HFFc6 (cell line): ENCODE measurements around the gene TMEM187. TPM values are rescaled to one million over a fixed set of nuclear protein-coding genes. Genes with fewer than 3 reads are reported as not detected.

ENCODE experiments used
- DNase-seq: peaks from one replicate; pipeline ENCODE4 v3.0.0-alpha.2; 2018
- H3K27ac Mint-ChIP-seq: 2 replicates; pipeline ENCODE4 v1.8.0; 2020; ENCODE audit warnings: mild to moderate bottlenecking, mixed read lengths
- H3K27me3 Mint-ChIP-seq: 2 replicates; pipeline ENCODE4 v1.8.0; 2021; ENCODE audit warnings: mild to moderate bottlenecking, moderate library complexity, mixed read lengths; ENCODE audit not compliant: insufficient read depth
- H3K36me3 Mint-ChIP-seq: 2 replicates; pipeline ENCODE4 v1.8.0; 2021; ENCODE audit warnings: low read depth, mixed read lengths
- H3K4me1 Mint-ChIP-seq: 2 replicates; pipeline ENCODE4 v1.8.0; 2020; ENCODE audit warnings: low read depth, mixed read lengths
- H3K4me3 Mint-ChIP-seq: 2 replicates; pipeline ENCODE4 v1.8.0; 2020; ENCODE audit warnings: mild to moderate bottlenecking, moderate library complexity, mixed read lengths
- H3K9me3 Mint-ChIP-seq: 2 replicates; pipeline ENCODE4 v1.8.0; 2020; ENCODE audit warnings: mild to moderate bottlenecking, mixed read lengths
- total RNA-seq, 6 experiments: library from RNA; stranded (reverse); fragmentation: NEBNext Ultra II Directional; extraction: Animal tissue kit (Norgen Biotek cat#: 25700); gene quantifications; 2 replicates in 1 of 6; 3 replicates in 5 of 6; pipeline ENCODE4 v1.2.3, GENCODE V29; 2021
- TF ChIP-seq, protein P1 (sequence below): fragments of 200-600 bp; sonication (generic); IDR thresholded peaks from 2 replicates; pipeline ENCODE4 v1.5.0; 2021; ENCODE audit warnings: antibody characterized with exemption, mild to moderate bottlenecking

TMEM187 gene
- total RNA-seq, 6 experiments from 2014 or later = 3.1 to 8.0 (median 5.7) TPM

DNA sequence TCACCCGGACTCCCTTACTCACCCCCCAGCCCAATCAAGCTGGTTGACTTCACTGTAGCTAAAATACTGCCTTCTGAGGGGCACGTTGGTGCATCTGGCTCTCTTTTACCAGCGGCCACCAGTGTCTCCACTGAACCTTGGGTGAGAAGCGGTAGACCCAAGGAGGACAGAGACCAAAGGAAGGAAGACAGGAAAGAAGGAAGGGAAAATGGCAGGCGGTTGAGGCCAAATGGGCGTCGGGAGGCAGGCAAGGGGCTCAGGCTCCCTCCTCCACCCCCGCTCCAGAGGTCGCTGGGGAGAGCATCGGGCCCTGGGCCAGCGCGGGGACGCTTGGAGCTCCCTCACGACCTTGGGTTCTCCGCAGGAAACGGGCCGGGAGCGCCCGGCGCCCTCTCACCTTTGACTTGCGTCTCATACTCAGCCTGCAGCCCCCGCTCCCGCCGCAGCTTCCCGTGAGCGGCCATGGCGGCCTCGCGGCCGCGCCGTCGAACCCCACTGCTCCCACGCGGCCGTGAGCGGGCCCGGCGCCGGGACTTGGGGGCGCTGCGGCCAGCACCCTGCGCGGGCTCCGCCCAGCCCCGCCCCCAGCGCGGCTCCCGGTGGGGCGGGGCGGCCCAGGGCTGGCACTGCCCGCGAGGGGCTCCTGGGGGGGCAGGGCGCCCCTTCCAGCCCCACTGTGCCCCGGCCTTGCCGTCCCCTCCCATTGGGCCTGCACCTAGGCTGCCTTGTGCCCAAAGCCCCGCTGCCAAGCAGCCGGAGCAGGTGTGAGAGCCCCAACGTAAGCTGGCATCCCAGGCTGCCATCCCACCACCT lies 46.6 kb upstream of the TMEM187 start, which contains the start of gene ARHGAP4:
ARHGAP4 (minus strand) TSS at position 526 of the 813 bp plus-strand sequence; CDS start at position 464, 62 bp downstream.
- Mint-ChIP-seq H3K4me3 (peak within 1 kb of the TSS; percentile 83), H3K4me1 (peaks cover 25% of the 10 kb centered on the region), H3K27ac (peak within 1 kb of the TSS; percentile 87; the same call in 1 of the 2 replicates), H3K27me3 (no peaks in the 10 kb centered on the region), H3K36me3 (no peaks in the 10 kb centered on the region), H3K9me3 (no peaks in the 10 kb centered on the region)
- TF ChIP-seq, protein P1, sequence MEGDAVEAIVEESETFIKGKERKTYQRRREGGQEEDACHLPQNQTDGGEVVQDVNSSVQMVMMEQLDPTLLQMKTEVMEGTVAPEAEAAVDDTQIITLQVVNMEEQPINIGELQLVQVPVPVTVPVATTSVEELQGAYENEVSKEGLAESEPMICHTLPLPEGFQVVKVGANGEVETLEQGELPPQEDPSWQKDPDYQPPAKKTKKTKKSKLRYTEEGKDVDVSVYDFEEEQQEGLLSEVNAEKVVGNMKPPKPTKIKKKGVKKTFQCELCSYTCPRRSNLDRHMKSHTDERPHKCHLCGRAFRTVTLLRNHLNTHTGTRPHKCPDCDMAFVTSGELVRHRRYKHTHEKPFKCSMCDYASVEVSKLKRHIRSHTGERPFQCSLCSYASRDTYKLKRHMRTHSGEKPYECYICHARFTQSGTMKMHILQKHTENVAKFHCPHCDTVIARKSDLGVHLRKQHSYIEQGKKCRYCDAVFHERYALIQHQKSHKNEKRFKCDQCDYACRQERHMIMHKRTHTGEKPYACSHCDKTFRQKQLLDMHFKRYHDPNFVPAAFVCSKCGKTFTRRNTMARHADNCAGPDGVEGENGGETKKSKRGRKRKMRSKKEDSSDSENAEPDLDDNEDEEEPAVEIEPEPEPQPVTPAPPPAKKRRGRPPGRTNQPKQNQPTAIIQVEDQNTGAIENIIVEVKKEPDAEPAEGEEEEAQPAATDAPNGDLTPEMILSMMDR = no peak
- DNase-seq = no peak

DNA sequence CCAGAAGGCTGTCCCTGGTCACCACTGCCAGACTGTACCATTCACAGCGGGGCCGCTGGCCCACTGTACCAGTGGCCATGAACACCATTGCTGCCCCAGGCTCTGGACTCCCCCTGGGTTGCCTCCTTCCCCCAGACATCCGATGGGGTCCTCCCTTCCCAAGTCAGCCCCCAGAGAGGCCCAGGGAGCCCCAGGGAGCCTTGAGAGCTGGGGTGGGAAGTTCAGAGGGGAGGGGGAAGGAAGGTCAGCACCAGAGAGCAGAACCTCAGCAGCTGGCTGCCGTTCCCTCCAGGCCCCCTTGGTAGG lies 46.0 kb upstream of the TMEM187 start:
- peaks cover 3% of the 10 kb centered on the region; the same call in 1 of the 2 replicates for H3K36me3 Mint-ChIP-seq
- H3K9me3 Mint-ChIP-seq = no peaks in the 10 kb centered on the region
- H3K27ac Mint-ChIP-seq = no peak overlapping the region
- H3K27me3 Mint-ChIP-seq = no peaks in the 10 kb centered on the region
- TF ChIP-seq, protein P1 = no peak
- no peak for DNase-seq
- no peak overlapping the region for H3K4me3 Mint-ChIP-seq
- peaks cover 25% of the 10 kb centered on the region for H3K4me1 Mint-ChIP-seq

DNA sequence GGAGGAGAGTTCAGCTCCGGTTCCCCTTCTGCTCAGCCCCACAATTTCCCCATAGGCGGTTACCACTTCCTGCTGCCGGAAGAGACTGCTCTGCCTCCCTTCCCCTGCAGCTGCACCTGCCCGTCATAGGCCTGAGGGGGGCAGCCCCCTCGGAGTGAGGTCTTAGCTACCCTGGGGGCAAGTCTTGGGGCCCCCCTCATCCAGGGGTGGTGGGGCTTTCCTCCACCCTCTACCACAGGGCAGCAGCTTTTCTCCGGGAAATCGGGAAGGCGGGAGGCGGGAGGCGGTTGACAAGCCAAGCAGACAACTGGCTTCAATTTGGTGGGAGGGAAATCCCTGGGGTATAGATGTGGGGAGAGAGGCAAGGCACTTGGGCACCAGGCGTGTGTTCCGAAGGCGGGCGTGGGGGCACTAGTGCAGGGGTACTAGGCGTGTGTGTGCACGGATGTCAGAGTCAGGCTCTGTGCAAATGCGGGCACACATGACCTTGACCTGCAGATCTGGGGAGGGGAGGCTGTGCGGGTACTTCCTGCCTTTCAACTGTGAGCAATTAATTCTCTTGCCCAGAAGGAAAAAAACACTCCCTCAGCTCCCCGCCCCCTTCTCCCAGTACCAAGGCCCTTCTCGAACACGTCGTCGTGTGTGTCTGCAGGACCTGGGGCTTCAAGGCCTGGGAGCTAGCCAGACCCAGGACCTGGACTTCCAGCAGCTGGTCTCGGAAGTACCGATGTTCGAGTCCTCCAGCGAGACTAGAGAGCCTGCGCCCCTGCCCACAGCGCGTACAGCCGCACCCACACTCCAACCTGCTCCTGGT lies 45.5 kb upstream of the TMEM187 start:
- peak overlapping the region; percentile 87 for H3K27ac Mint-ChIP-seq
- H3K4me1 Mint-ChIP-seq = peaks cover 25% of the 10 kb centered on the region
- H3K36me3 Mint-ChIP-seq = peaks cover 5% of the 10 kb centered on the region; the same call in 1 of the 2 replicates
- DNase-seq = no peak
- no peaks in the 10 kb centered on the region for H3K27me3 Mint-ChIP-seq
- peak overlapping the region; percentile 83 for H3K4me3 Mint-ChIP-seq
- no peaks in the 10 kb centered on the region for H3K9me3 Mint-ChIP-seq
- TF ChIP-seq, protein P1 = no peak

DNA sequence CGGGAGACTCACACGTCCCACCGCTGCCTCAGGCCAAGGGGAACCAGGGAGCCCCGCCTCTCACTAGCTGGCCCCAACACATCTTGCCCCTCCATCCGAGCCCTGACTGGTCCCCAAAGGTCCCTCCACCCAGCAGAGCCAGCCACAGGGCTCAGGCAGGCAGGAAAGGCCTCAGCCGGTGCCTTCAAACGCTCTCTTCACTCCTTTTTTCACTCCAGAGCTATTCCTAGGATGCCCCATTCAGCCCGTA lies 45.0 kb upstream of the TMEM187 start:
- DNase-seq = no peak
- TF ChIP-seq, protein P1 = no peak
- H3K9me3 Mint-ChIP-seq = no peaks in the 10 kb centered on the region
- H3K4me3 Mint-ChIP-seq = peak overlapping the region; percentile 83
- peak overlapping the region; percentile 87 for H3K27ac Mint-ChIP-seq
- H3K27me3 Mint-ChIP-seq = no peaks in the 10 kb centered on the region
- peaks cover 5% of the 10 kb centered on the region; the same call in 1 of the 2 replicates for H3K36me3 Mint-ChIP-seq
- H3K4me1 Mint-ChIP-seq = peaks cover 25% of the 10 kb centered on the region

DNA sequence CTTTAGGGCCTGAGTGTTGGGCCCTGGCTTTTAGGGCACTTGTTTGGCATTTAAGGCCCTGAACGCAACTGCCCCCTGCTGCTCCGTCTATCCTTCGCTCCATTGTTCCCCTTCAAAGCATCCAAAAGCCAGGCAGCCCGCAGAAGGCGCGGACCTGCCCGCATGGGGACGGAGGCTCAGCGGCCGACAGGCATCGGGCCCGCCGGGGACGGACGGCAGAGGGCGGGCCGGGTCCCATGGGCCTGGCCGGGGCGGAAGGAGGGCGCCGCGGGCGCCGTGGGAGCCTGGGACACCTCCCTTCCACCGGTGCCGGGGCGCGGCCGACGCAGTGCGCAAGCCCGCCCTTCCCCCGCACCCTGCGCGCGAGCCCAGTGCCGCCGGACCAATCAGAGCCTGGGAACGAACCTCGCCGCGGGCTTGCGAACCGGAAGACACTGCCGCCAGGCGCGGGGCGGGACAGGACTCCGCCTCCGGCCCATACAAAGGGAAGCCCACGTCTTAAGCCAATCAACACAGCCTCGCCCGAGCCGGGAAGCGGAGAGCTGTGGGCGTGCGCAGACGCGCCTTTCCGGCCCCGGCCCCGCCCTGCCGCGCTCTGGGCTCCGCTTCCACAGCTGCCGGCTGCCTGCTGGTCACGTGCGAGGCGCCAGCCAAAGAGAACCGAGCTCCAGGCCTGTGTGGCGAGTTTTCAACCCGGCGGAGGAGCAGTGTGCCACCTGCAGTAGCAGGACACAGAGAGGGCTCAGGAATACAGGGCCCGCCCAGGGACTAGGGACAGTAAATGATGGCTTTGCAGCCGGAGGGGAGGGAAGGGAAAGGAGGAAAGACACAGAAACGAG lies 44.4 kb upstream of the TMEM187 start:
- Mint-ChIP-seq H3K36me3 (peaks cover 5% of the 10 kb centered on the region; the same call in 1 of the 2 replicates), H3K9me3 (no peaks in the 10 kb centered on the region), H3K27ac (peak overlapping the region; percentile 87), H3K4me1 (peaks cover 25% of the 10 kb centered on the region), H3K27me3 (no peaks in the 10 kb centered on the region), H3K4me3 (peak overlapping the region; percentile 85)
- TF ChIP-seq, protein P1 = peak; percentile 37; the same call in 1 of the 2 replicates
- peak; percentile 96 for DNase-seq
